Smooth muscle cell (in vitro differentiated cells): ENCODE results near the gene IP6K3. TPM values are rescaled to one million over a fixed set of nuclear protein-coding genes. Genes with fewer than 3 reads are reported as not detected.

ENCODE experiments used
- DNase-seq: peaks from one replicate; lab custom pipeline; 2025; ENCODE audit not compliant: unreplicated experiment; lab: John Stamatoyannopoulos, UW
- H2AFZ ChIP-seq: fragments of 200-600 bp; sonication (generic); 2 replicates; pipeline ENCODE4 v1.6.0; 2016; ENCODE audit warnings: antibody characterized with exemption, low read depth, mild to moderate bottlenecking
- H3F3A ChIP-seq: fragments of 200-600 bp; sonication (generic); 2 replicates; pipeline ENCODE4 v1.6.0; 2017; ENCODE audit warnings: antibody characterized with exemption, low read depth
- H3K27ac ChIP-seq: fragments of 200-600 bp; sonication (generic); 2 replicates; pipeline ENCODE4 v1.5.1; 2016; ENCODE audit warnings: low read depth, mild to moderate bottlenecking
- H3K27me3 ChIP-seq: fragments of 200-600 bp; sonication (generic); 2 replicates; pipeline ENCODE4 v1.6.1; 2016; ENCODE audit warnings: low read depth, mild to moderate bottlenecking
- H3K36me3 ChIP-seq: fragments of 200-600 bp; sonication (generic); 2 replicates; pipeline ENCODE4 v1.5.1; 2016; ENCODE audit warnings: low read depth
- H3K4me1 ChIP-seq: fragments of 200-600 bp; sonication (generic); 2 replicates; pipeline ENCODE4 v1.5.1; 2016; ENCODE audit warnings: low read depth
- H3K4me2 ChIP-seq: fragments of 200-600 bp; sonication (generic); 2 replicates; pipeline ENCODE4 v1.6.0; 2016; ENCODE audit warnings: mild to moderate bottlenecking
- H3K4me3 ChIP-seq: fragments of 200-600 bp; sonication (generic); 2 replicates; pipeline ENCODE4 v1.5.1; 2016; ENCODE audit warnings: mild to moderate bottlenecking
- H3K79me2 ChIP-seq: fragments of 200-600 bp; sonication (generic); 2 replicates; pipeline ENCODE4 v1.6.0; 2016; ENCODE audit warnings: low read depth, mild to moderate bottlenecking
- H3K9ac ChIP-seq: fragments of 200-600 bp; sonication (generic); 2 replicates; pipeline ENCODE4 v1.6.0; 2016; ENCODE audit warnings: low read depth
- H3K9me3 ChIP-seq: fragments of 200-600 bp; sonication (generic); replicated peaks from 2 replicates; pipeline ENCODE4 v1.5.1; 2016; ENCODE audit warnings: low read depth
- H4K20me1 ChIP-seq: fragments of 200-600 bp; sonication (generic); 2 replicates; pipeline ENCODE4 v1.6.0; 2016; ENCODE audit warnings: low read depth
- CTCF ChIP-seq: fragments of 200-600 bp; sonication (generic); IDR thresholded peaks from 2 replicates; pipeline ENCODE4 v1.5.1; 2017; ENCODE audit warnings: borderline replicate concordance, mild to moderate bottlenecking, antibody characterized with exemption; ENCODE audit not compliant: insufficient read depth, poor library complexity, severe bottlenecking
- WGBS: methylation state at CpG from one replicate; pipeline ENCODE4 v1.1.7; 2016; ENCODE audit warnings: low lambda C conversion rate; 5-methylcytosine and 5-hydroxymethylcytosine counted together
- polyA plus RNA-seq: library from polyadenylated mRNA; unstranded; fragments of >200 nt; fragmentation: Nextera tagmentation; extraction: Ambion mirVana; gene quantifications from 2 replicates; pipeline ENCODE4 v1.2.1, GENCODE V29; 2016
- total RNA-seq: library from RNA; depleted of rRNA; stranded (reverse); fragments of >200 nt; gene quantifications from 2 replicates; pipeline ENCODE4 v1.2.3, GENCODE V29; 2014

Gene IP6K3
- total and polyA plus RNA-seq, 2 experiments from 2014 or later, result 2.6 to 5.6 TPM

- no peak overlapping the region for H3K27ac ChIP-seq
- H3K27me3 ChIP-seq, result no peaks in the 10 kb centered on the region
- H3K4me1 ChIP-seq, result peaks cover 25% of the 10 kb centered on the region
- no peak overlapping the region for H3K4me2 ChIP-seq
- no peak for DNase-seq
- TF ChIP-seq CTCF, result no peak
- no peaks in the 10 kb centered on the region for H3K79me2 ChIP-seq
- H3K9ac ChIP-seq, result no peak overlapping the region
- no peaks in the 10 kb centered on the region for H4K20me1 ChIP-seq
- no peaks in the 10 kb centered on the region for H3K36me3 ChIP-seq
- H3K9me3 ChIP-seq, result no peaks in the 10 kb centered on the region
- no peak overlapping the region for H3K4me3 ChIP-seq
- WGBS, result 83% methylated on average over 13 of the region's 13 CpGs
- H2AFZ ChIP-seq, result no peak overlapping the region
- no peaks in the 10 kb centered on the region for H3F3A ChIP-seq
Observed at GRCh38 chr6:33755070-33755869, 8.6 kb upstream of the IP6K3 start.

- 92% methylated on average over 11 of the region's 11 CpGs for WGBS
- DNase-seq, result no peak
- H3K9ac ChIP-seq, result no peak overlapping the region
- no peak overlapping the region for H2AFZ ChIP-seq
- H4K20me1 ChIP-seq, result no peaks in the 10 kb centered on the region
- H3K27me3 ChIP-seq, result no peaks in the 10 kb centered on the region
- H3K9me3 ChIP-seq, result no peaks in the 10 kb centered on the region
- TF ChIP-seq CTCF, result no peak
- no peak overlapping the region for H3K4me3 ChIP-seq
- no peaks in the 10 kb centered on the region for H3K36me3 ChIP-seq
- H3K79me2 ChIP-seq, result no peaks in the 10 kb centered on the region
- no peak overlapping the region for H3K4me2 ChIP-seq
- H3K4me1 ChIP-seq, result peaks cover 26% of the 10 kb centered on the region
- no peaks in the 10 kb centered on the region for H3F3A ChIP-seq
- H3K27ac ChIP-seq, result no peak overlapping the region
Observed at GRCh38 chr6:33754222-33754621, 7.5 kb upstream of the IP6K3 start.

- WGBS, result 96% methylated on average over 1 of the region's 1 CpG
- H3K4me1 ChIP-seq, result peaks cover 33% of the 10 kb centered on the region
- no peak overlapping the region for H3K4me3 ChIP-seq
- DNase-seq, result no peak
- H3F3A ChIP-seq, result no peaks in the 10 kb centered on the region
- H2AFZ ChIP-seq, result no peak overlapping the region
- H3K4me2 ChIP-seq, result no peak overlapping the region
- no peaks in the 10 kb centered on the region for H3K9me3 ChIP-seq
- H3K36me3 ChIP-seq, result no peaks in the 10 kb centered on the region
- H4K20me1 ChIP-seq, result no peaks in the 10 kb centered on the region
- TF ChIP-seq CTCF, result no peak
- H3K27me3 ChIP-seq, result no peaks in the 10 kb centered on the region
- H3K79me2 ChIP-seq, result no peaks in the 10 kb centered on the region
- H3K27ac ChIP-seq, result no peak overlapping the region
- H3K9ac ChIP-seq, result no peak overlapping the region
Observed at GRCh38 chr6:33752646-33753015, 5.9 kb upstream of the IP6K3 start.
